ENCODE measurements around the gene KIF5C. TPM values are rescaled to one million over a fixed set of nuclear protein-coding genes. Genes with fewer than 3 reads are reported as not detected.
A peak's percentile ranks its signal among the peaks of the same experiment; 100 is the strongest.

KIF5C gene
- total RNA-seq, 1 donor from 2014 or later: 38.9 TPM

GRCh38 chr2:149057401-149057800 is 182.4 kb downstream of the KIF5C start:
- peaks cover 5% of the 10 kb centered on the region for H3K36me3 Mint-ChIP-seq
- H3K27ac Mint-ChIP-seq: no peak overlapping the region
- H3K4me3 Mint-ChIP-seq: no peak overlapping the region
- TF ChIP-seq CTCF (conservative IDR thresholded peaks at IDR 0.05): no peak
- no peaks in the 10 kb centered on the region for H3K27me3 Mint-ChIP-seq
- peaks cover 23% of the 10 kb centered on the region for H3K4me1 Mint-ChIP-seq (ENCODE audit: unreplicated experiment)
- no peaks in the 10 kb centered on the region for H3K9me3 Mint-ChIP-seq
- DNase-seq (ENCODE audit: extremely low spot score, unreplicated experiment): no peak

- H3K36me3 Mint-ChIP-seq: peaks cover 5% of the 10 kb centered on the region
- TF ChIP-seq CTCF (conservative IDR thresholded peaks at IDR 0.05): no peak
- DNase-seq (ENCODE audit: extremely low spot score, unreplicated experiment): no peak
- H3K4me3 Mint-ChIP-seq: no peak overlapping the region
- peaks cover 26% of the 10 kb centered on the region for H3K4me1 Mint-ChIP-seq (ENCODE audit: unreplicated experiment)
- H3K27me3 Mint-ChIP-seq: no peaks in the 10 kb centered on the region
- peak overlapping the region; percentile 18 for H3K27ac Mint-ChIP-seq
- H3K9me3 Mint-ChIP-seq: no peaks in the 10 kb centered on the region
Measured at GRCh38 chr2:149058936-149059335, 183.9 kb downstream of the KIF5C start.

GRCh38 chr2:149059822-149060221 is 184.8 kb downstream of the KIF5C start:
- no peaks in the 10 kb centered on the region for H3K27me3 Mint-ChIP-seq
- DNase-seq (ENCODE audit: extremely low spot score, unreplicated experiment): no peak

GRCh38 chr2:149061133-149061745 is 186.2 kb downstream of the KIF5C start:
- no peak for DNase-seq (ENCODE audit: extremely low spot score, unreplicated experiment)
- no peak overlapping the region for H3K27ac Mint-ChIP-seq

More at GRCh38 chr2:149059822-149060221, 184.8 kb downstream of the KIF5C start:
- Mint-ChIP-seq H3K4me1 (ENCODE audit: unreplicated experiment) (peaks cover 32% of the 10 kb centered on the region), H3K27ac (no peak overlapping the region), H3K9me3 (no peaks in the 10 kb centered on the region), H3K36me3 (peaks cover 5% of the 10 kb centered on the region), H3K4me3 (no peak overlapping the region)
- TF ChIP-seq CTCF (conservative IDR thresholded peaks at IDR 0.05): no peak

GRCh38 chr2:149062531-149062930 is 187.5 kb downstream of the KIF5C start:
- Mint-ChIP-seq H3K27me3 (no peaks in the 10 kb centered on the region), H3K27ac (no peak overlapping the region), H3K4me3 (no peak overlapping the region), H3K36me3 (peaks cover 5% of the 10 kb centered on the region), H3K4me1 (ENCODE audit: unreplicated experiment) (peaks cover 32% of the 10 kb centered on the region), H3K9me3 (peaks cover 5% of the 10 kb centered on the region)
- no peak for TF ChIP-seq CTCF (conservative IDR thresholded peaks at IDR 0.05)
- DNase-seq (ENCODE audit: extremely low spot score, unreplicated experiment): no peak

More at GRCh38 chr2:149061133-149061745, 186.2 kb downstream of the KIF5C start:
- no peak overlapping the region for H3K4me3 Mint-ChIP-seq
- H3K36me3 Mint-ChIP-seq: no peaks in the 10 kb centered on the region
- peaks cover 38% of the 10 kb centered on the region for H3K4me1 Mint-ChIP-seq (ENCODE audit: unreplicated experiment)
- H3K9me3 Mint-ChIP-seq: no peaks in the 10 kb centered on the region
- no peaks in the 10 kb centered on the region for H3K27me3 Mint-ChIP-seq
- TF ChIP-seq CTCF (conservative IDR thresholded peaks at IDR 0.05): no peak
